Naive B cell (primary cell): ENCODE results near the gene PTCH1. TPM values are rescaled to one million over a fixed set of nuclear protein-coding genes. Genes with fewer than 3 reads are reported as not detected.
A peak's percentile ranks its signal among the peaks of the same experiment; 100 is the strongest.

Source experiments
- ATAC-seq, 2 donors: fragments of 150-1000 bp; cut with Tn5 transposase; 2 replicates each; pipeline ENCODE4 v1.10.0; 2021; ENCODE audit warnings: low read depth in 2 of 2, mild to moderate bottlenecking in 2 of 2, moderate library complexity in 2 of 2
- DNase-seq: peaks from one replicate; pipeline ENCODE4 v3.0.0; 2022
- H3K27ac Mint-ChIP-seq, 6 donors: one replicate each; pipeline ENCODE4 v1.8.0; 2020 to 2022; ENCODE audit warnings: mild to moderate bottlenecking in 6 of 6, mixed read lengths in 6 of 6, moderate library complexity in 5 of 6, inconsistent platforms in 2 of 6
- H3K27me3 Mint-ChIP-seq, 3 donors: one replicate each; pipeline ENCODE4 v1.8.0; 2021 to 2022; ENCODE audit warnings: mixed read lengths in 3 of 3, mild to moderate bottlenecking in 1 of 3
- H3K36me3 Mint-ChIP-seq, 2 donors: one replicate each; pipeline ENCODE4 v1.8.0; 2020 to 2022; ENCODE audit warnings: mixed read lengths in 2 of 2, inconsistent platforms in 1 of 2, mild to moderate bottlenecking in 1 of 2
- H3K4me1 Mint-ChIP-seq, 3 donors: one replicate each; pipeline ENCODE4 v1.8.0; 2020 to 2022; ENCODE audit warnings: mixed read lengths in 3 of 3, inconsistent platforms in 1 of 3, mild to moderate bottlenecking in 1 of 3, moderate library complexity in 1 of 3
- H3K4me3 Mint-ChIP-seq, 8 donors: one replicate each; pipeline ENCODE4 v1.8.0; 2020 to 2022; ENCODE audit warnings: mild to moderate bottlenecking in 8 of 8, mixed read lengths in 8 of 8, moderate library complexity in 8 of 8, inconsistent platforms in 2 of 8
- H3K9me3 Mint-ChIP-seq, 7 donors: one replicate each; pipeline ENCODE4 v1.8.0; 2020 to 2022; ENCODE audit warnings: mixed read lengths in 7 of 7, mild to moderate bottlenecking in 5 of 7, inconsistent platforms in 2 of 7, moderate library complexity in 1 of 7
- polyA plus RNA-seq, 6 donors: library from polyadenylated mRNA; unstranded; fragments of 300-500 nt; fragmentation: Illumina TruSeq; gene quantifications; one replicate each; pipeline ENCODE4 v1.2.3, GENCODE V29; 2021; ENCODE audit warnings: low read depth in 6 of 6

The PTCH1 gene
- 1 to 10 TPM in 5 of 6 donors, under 1 TPM in 1; 0.21 to 8.3 (median 2.4) TPM for polyA plus RNA-seq

- peaks cover 6 to 40% (median 17%) of the 10 kb centered on the region in 7 donors for H3K9me3 Mint-ChIP-seq
- ATAC-seq (peak; percentile 36 to 56), DNase-seq (no peak)
- H3K4me1 Mint-ChIP-seq, result peaks cover 5 to 21% (median 9%) of the 10 kb centered on the region in 3 donors
- peaks cover 0 to 16% of the 10 kb centered on the region in 2 donors for H3K36me3 Mint-ChIP-seq
- H3K27me3 Mint-ChIP-seq, result peaks cover 69 to 91% (median 74%) of the 10 kb centered on the region in 3 donors
- peak within 1 kb of the TSS; percentile 49 to 96 (median 56) for H3K27ac Mint-ChIP-seq
- peak within 1 kb of the TSS; percentile 74 to 97 (median 93) for H3K4me3 Mint-ChIP-seq
These were observed at the start of gene PTCH1 for GRCh38 chr9:95516734-95517558. TSS of gene PTCH1 (minus strand) at chr9:95516971.

- Mint-ChIP-seq H3K9me3 (peaks cover 0 to 4% (median 0%) of the 10 kb centered on the region in 7 donors), H3K27ac (no peak overlapping the region), H3K4me1 (peaks cover 0 to 18% (median 4%) of the 10 kb centered on the region in 3 donors), H3K4me3 (no peak overlapping the region), H3K27me3 (peaks cover 17 to 32% (median 18%) of the 10 kb centered on the region in 3 donors), H3K36me3 (no peaks in the 10 kb centered on the region)
- DNase-seq (no peak), ATAC-seq (no peak)
These were observed 49.2 kb upstream of the PTCH1 start for GRCh38 chr9:95565982-95566381.

GRCh38 chr9:95561913-95562312 lies 45.1 kb upstream of the PTCH1 start:
- DNase-seq (no peak), ATAC-seq (no peak)
- Mint-ChIP-seq H3K4me3 (no peak overlapping the region), H3K27me3 (peaks cover 34 to 45% (median 40%) of the 10 kb centered on the region in 3 donors), H3K9me3 (peaks cover 0 to 6% (median 2%) of the 10 kb centered on the region in 7 donors), H3K27ac (peak overlapping the region in 1 of 6 donors; percentile 24), H3K36me3 (peaks cover 0 to 7% of the 10 kb centered on the region in 2 donors), H3K4me1 (peaks cover 0 to 11% (median 9%) of the 10 kb centered on the region in 3 donors)

GRCh38 chr9:95557142-95557541 lies 40.4 kb upstream of the PTCH1 start:
- Mint-ChIP-seq H3K4me3 (no peak overlapping the region), H3K4me1 (peaks cover 0 to 13% (median 9%) of the 10 kb centered on the region in 3 donors), H3K27me3 (peaks cover 58 to 81% (median 68%) of the 10 kb centered on the region in 3 donors), H3K9me3 (peaks cover 0 to 7% (median 2%) of the 10 kb centered on the region in 7 donors), H3K36me3 (peaks cover 0 to 8% of the 10 kb centered on the region in 2 donors), H3K27ac (no peak overlapping the region)
- DNase-seq (no peak), ATAC-seq (no peak)

- H3K36me3 Mint-ChIP-seq, result peaks cover 0 to 8% of the 10 kb centered on the region in 2 donors
- ATAC-seq, result no peak
- no peak overlapping the region for H3K27ac Mint-ChIP-seq
- H3K4me3 Mint-ChIP-seq, result no peak overlapping the region
- H3K27me3 Mint-ChIP-seq, result peaks cover 62 to 82% (median 75%) of the 10 kb centered on the region in 3 donors
- no peak for DNase-seq
- H3K9me3 Mint-ChIP-seq, result peaks cover 0 to 7% (median 2%) of the 10 kb centered on the region in 7 donors
- H3K4me1 Mint-ChIP-seq, result peaks cover 0 to 9% (median 2%) of the 10 kb centered on the region in 3 donors
These were observed 39.8 kb upstream of the PTCH1 start for GRCh38 chr9:95556521-95556920.

- Mint-ChIP-seq H3K4me1 (peaks cover 0 to 9% (median 0%) of the 10 kb centered on the region in 3 donors), H3K27me3 (peaks cover 63 to 73% (median 68%) of the 10 kb centered on the region in 3 donors), H3K4me3 (no peak overlapping the region), H3K36me3 (peaks cover 0 to 8% of the 10 kb centered on the region in 2 donors), H3K27ac (no peak overlapping the region), H3K9me3 (peaks cover 0 to 7% (median 4%) of the 10 kb centered on the region in 7 donors)
- ATAC-seq (peak in 1 of 2 donors; percentile 40), DNase-seq (no peak)
These were observed 36.2 kb upstream of the PTCH1 start for GRCh38 chr9:95552814-95553546.

GRCh38 chr9:95552255-95552654 lies 35.5 kb upstream of the PTCH1 start:
- Mint-ChIP-seq H3K27me3 (peaks cover 59 to 70% (median 69%) of the 10 kb centered on the region in 3 donors), H3K4me1 (peaks cover 0 to 7% (median 0%) of the 10 kb centered on the region in 3 donors), H3K36me3 (peaks cover 0 to 4% of the 10 kb centered on the region in 2 donors), H3K27ac (no peak overlapping the region), H3K4me3 (no peak overlapping the region), H3K9me3 (peaks cover 0 to 5% (median 3%) of the 10 kb centered on the region in 7 donors)
- ATAC-seq (no peak), DNase-seq (no peak)

- Mint-ChIP-seq H3K4me1 (peaks cover 0 to 4% (median 0%) of the 10 kb centered on the region in 3 donors), H3K36me3 (no peaks in the 10 kb centered on the region), H3K27ac (no peak overlapping the region), H3K9me3 (peaks cover 0 to 4% (median 0%) of the 10 kb centered on the region in 7 donors), H3K4me3 (no peak overlapping the region), H3K27me3 (peaks cover 51 to 70% (median 62%) of the 10 kb centered on the region in 3 donors)
- ATAC-seq, result no peak
- DNase-seq, result no peak
These were observed 34.6 kb upstream of the PTCH1 start for GRCh38 chr9:95551406-95551805.

GRCh38 chr9:95545831-95546567 lies 29.2 kb upstream of the PTCH1 start:
- Mint-ChIP-seq H3K27me3 (peaks cover 26 to 41% (median 40%) of the 10 kb centered on the region in 3 donors), H3K4me3 (no peak overlapping the region), H3K4me1 (no peaks in the 10 kb centered on the region), H3K9me3 (peaks cover 0 to 3% (median 0%) of the 10 kb centered on the region in 7 donors), H3K27ac (peak overlapping the region in 1 of 6 donors; percentile 40), H3K36me3 (peaks cover 0 to 8% of the 10 kb centered on the region in 2 donors)
- DNase-seq (no peak), ATAC-seq (no peak)

GRCh38 chr9:95533996-95534680 lies 17.4 kb upstream of the PTCH1 start:
- peaks cover 0 to 8% (median 4%) of the 10 kb centered on the region in 7 donors for H3K9me3 Mint-ChIP-seq
- no peak overlapping the region for H3K4me3 Mint-ChIP-seq
- H3K27ac Mint-ChIP-seq, result no peak overlapping the region
- peaks cover 23 to 40% (median 31%) of the 10 kb centered on the region in 3 donors for H3K27me3 Mint-ChIP-seq
- ATAC-seq (no peak), DNase-seq (no peak)
- H3K36me3 Mint-ChIP-seq, result peaks cover 0 to 7% of the 10 kb centered on the region in 2 donors
- no peaks in the 10 kb centered on the region for H3K4me1 Mint-ChIP-seq

GRCh38 chr9:95529910-95530309 lies 13.1 kb upstream of the PTCH1 start:
- Mint-ChIP-seq H3K9me3 (peaks cover 0 to 8% (median 6%) of the 10 kb centered on the region in 7 donors), H3K36me3 (peaks cover 0 to 14% of the 10 kb centered on the region in 2 donors), H3K27ac (no peak overlapping the region), H3K4me3 (no peak overlapping the region), H3K27me3 (peaks cover 36 to 61% (median 52%) of the 10 kb centered on the region in 3 donors), H3K4me1 (no peaks in the 10 kb centered on the region)
- DNase-seq, result no peak
- ATAC-seq, result no peak

GRCh38 chr9:95528908-95529502 lies 12.2 kb upstream of the PTCH1 start:
- H3K4me3 Mint-ChIP-seq, result no peak overlapping the region
- H3K9me3 Mint-ChIP-seq, result peaks cover 0 to 8% (median 6%) of the 10 kb centered on the region in 7 donors
- H3K27me3 Mint-ChIP-seq, result peaks cover 35 to 52% (median 52%) of the 10 kb centered on the region in 3 donors
- H3K27ac Mint-ChIP-seq, result no peak overlapping the region
- H3K36me3 Mint-ChIP-seq, result peaks cover 0 to 14% of the 10 kb centered on the region in 2 donors
- ATAC-seq (no peak), DNase-seq (no peak)
- no peaks in the 10 kb centered on the region for H3K4me1 Mint-ChIP-seq
